Loucy (cell line): ENCODE results near the gene SEMA6D.

ENCODE experiments used
- H2AFZ ChIP-seq: fragments of 200-600 bp; sonication (generic); 2 replicates; pipeline ENCODE4 v1.6.0; 2016; ENCODE audit warnings: antibody characterized with exemption, mild to moderate bottlenecking, low read length, moderate library complexity
- H3F3A ChIP-seq: fragments of 200-600 bp; 2 replicates; pipeline ENCODE4 v1.6.0; 2016; ENCODE audit warnings: antibody characterized with exemption, low read depth, mild to moderate bottlenecking
- H3K27me3 ChIP-seq: fragments of 200-600 bp; sonication (generic); 2 replicates; pipeline ENCODE4 v1.6.1; 2014; ENCODE audit warnings: low read length, mild to moderate bottlenecking; ENCODE audit not compliant: insufficient read depth, poor library complexity, severe bottlenecking
- H3K36me3 ChIP-seq: fragments of 200-600 bp; sonication (generic); 2 replicates; pipeline ENCODE4 v1.6.1; 2016; ENCODE audit warnings: low read length; ENCODE audit not compliant: insufficient read depth
- H3K4me1 ChIP-seq: fragments of 200-600 bp; sonication (generic); 2 replicates; pipeline ENCODE4 v1.5.1; 2014; ENCODE audit warnings: low read length, mild to moderate bottlenecking; ENCODE audit not compliant: insufficient read depth, poor library complexity, severe bottlenecking
- H3K4me2 ChIP-seq: fragments of 200-600 bp; sonication (generic); 2 replicates; pipeline ENCODE4 v1.6.0; 2014; ENCODE audit warnings: antibody characterized with exemption, low read length, low read depth, mild to moderate bottlenecking; ENCODE audit not compliant: poor library complexity, severe bottlenecking
- H3K4me3 ChIP-seq: fragments of 200-600 bp; sonication (generic); 2 replicates; pipeline ENCODE4 v1.5.1; 2014; ENCODE audit warnings: low read length, mild to moderate bottlenecking, mixed read lengths; ENCODE audit not compliant: poor library complexity, severe bottlenecking
- H3K79me2 ChIP-seq: fragments of 200-600 bp; sonication (generic); 2 replicates; pipeline ENCODE4 v1.6.1; 2014; ENCODE audit warnings: low read length; ENCODE audit not compliant: insufficient read depth
- H3K9ac ChIP-seq: fragments of 200-600 bp; sonication (generic); 2 replicates; pipeline ENCODE4 v1.6.0; 2014; ENCODE audit warnings: mild to moderate bottlenecking, low read depth, low read length, moderate library complexity; ENCODE audit not compliant: poor library complexity, severe bottlenecking
- H3K9me2 ChIP-seq: fragments of 200-600 bp; sonication (generic); replicated peaks from 2 replicates; pipeline ENCODE4 v1.6.1; 2016; ENCODE audit warnings: low read depth, low read length, mixed read lengths
- H3K9me3 ChIP-seq: fragments of 200-600 bp; sonication (generic); 2 replicates; pipeline ENCODE4 v1.6.1; 2014; ENCODE audit warnings: mild to moderate bottlenecking, antibody characterized with exemption, low read length, low read depth; ENCODE audit not compliant: insufficient read depth
- H4K20me1 ChIP-seq: fragments of 200-600 bp; sonication (generic); 2 replicates; pipeline ENCODE4 v1.6.0; 2014; ENCODE audit warnings: antibody characterized with exemption, low read length, mild to moderate bottlenecking; ENCODE audit not compliant: insufficient read depth, poor library complexity, severe bottlenecking
- CTCF ChIP-seq: fragments of 200-600 bp; sonication (generic); conservative IDR thresholded peaks from 2 replicates; pipeline ENCODE4 v1.5.1; 2014; ENCODE audit warnings: mild to moderate bottlenecking, antibody characterized with exemption, low read length
- EZH2phosphoT487 ChIP-seq: fragments of 200-600 bp; IDR thresholded peaks from 2 replicates; pipeline ENCODE4 v1.6.1; 2018; ENCODE audit warnings: antibody characterized with exemption, mild to moderate bottlenecking, moderate library complexity, borderline replicate concordance

Gene SEMA6D

GRCh38 chr15:47746516-47746915 lies 29.2 kb downstream of the SEMA6D start:
- Histone ChIP-seq H3K4me1 (no peaks in the 10 kb centered on the region), H3K79me2 (no peaks in the 10 kb centered on the region), H3K9ac (no peak overlapping the region), H3F3A (no peaks in the 10 kb centered on the region), H3K4me2 (no peak overlapping the region), H4K20me1 (no peaks in the 10 kb centered on the region), H3K9me2 (no peaks in the 10 kb centered on the region), H3K27me3 (no peaks in the 10 kb centered on the region), H2AFZ (no peak overlapping the region), H3K36me3 (no peaks in the 10 kb centered on the region), H3K4me3 (no peak overlapping the region), H3K9me3 (no peaks in the 10 kb centered on the region; the same call in 1 of the 2 replicates)
- TF ChIP-seq CTCF (no peak), EZH2phosphoT487 (no peak)

GRCh38 chr15:47750030-47750739 lies 32.9 kb downstream of the SEMA6D start:
- Histone ChIP-seq H3K79me2 (no peaks in the 10 kb centered on the region), H3K9ac (no peak overlapping the region), H4K20me1 (no peaks in the 10 kb centered on the region), H3K36me3 (no peaks in the 10 kb centered on the region), H3K4me3 (no peak overlapping the region), H3K4me2 (no peak overlapping the region), H2AFZ (no peak overlapping the region), H3K4me1 (no peaks in the 10 kb centered on the region), H3K9me3 (peaks cover 5% of the 10 kb centered on the region; the same call in 1 of the 2 replicates), H3K27me3 (no peaks in the 10 kb centered on the region), H3F3A (no peaks in the 10 kb centered on the region), H3K9me2 (no peaks in the 10 kb centered on the region)
- no peak for TF ChIP-seq EZH2phosphoT487
- no peak for TF ChIP-seq CTCF

- Histone ChIP-seq H3K4me1 (no peaks in the 10 kb centered on the region), H3K9me2 (no peaks in the 10 kb centered on the region), H3K4me2 (no peak overlapping the region), H2AFZ (no peak overlapping the region), H3K79me2 (no peaks in the 10 kb centered on the region), H3K36me3 (no peaks in the 10 kb centered on the region), H3K4me3 (no peak overlapping the region), H3K27me3 (no peaks in the 10 kb centered on the region), H3F3A (no peaks in the 10 kb centered on the region), H4K20me1 (no peaks in the 10 kb centered on the region), H3K9me3 (peaks cover 5% of the 10 kb centered on the region; the same call in 1 of the 2 replicates), H3K9ac (no peak overlapping the region)
- no peak for TF ChIP-seq CTCF
Observed at GRCh38 chr15:47750740-47751262, 33.5 kb downstream of the SEMA6D start.
